HepG2 (cell line): Measurements from ENCODE around the gene KCTD14. TPM values are rescaled to one million over a fixed set of nuclear protein-coding genes. Genes with fewer than 3 reads are reported as not detected.

Source experiments
- NCOA2 ChIP-seq: sonication (generic); formaldehyde crosslinking; IDR thresholded peaks from 2 replicates; pipeline ENCODE4 v1.8.0; 2022; ENCODE audit warnings: inconsistent platforms
- NR2C2 ChIP-seq: sonication (generic); formaldehyde crosslinking; IDR thresholded peaks from 2 replicates; pipeline ENCODE4 v1.4.0; 2020; ENCODE audit warnings: missing genetic modification reagents, mild to moderate bottlenecking, moderate library complexity, borderline replicate concordance
- ZNF276 ChIP-seq: sonication (generic); formaldehyde crosslinking; IDR thresholded peaks from 2 replicates; pipeline ENCODE4 v1.4.0; 2020; ENCODE audit warnings: mild to moderate bottlenecking, low read depth, missing genetic modification reagents
- ZNF674 ChIP-seq: sonication (generic); formaldehyde crosslinking; IDR thresholded peaks from 2 replicates; pipeline ENCODE4 v1.5.0; 2020; ENCODE audit warnings: low read depth, mild to moderate bottlenecking, missing genetic modification reagents
- polyA plus RNA-seq, 8 experiments: library from polyadenylated mRNA; depleted of rRNA in 3 of 8; stranded (reverse) in 7 of 8; unstranded in 1 of 8; fragments of >200 nt; fragmentation: Illumina TruSeq in 4 of 8; extraction: Trizol in 4 of 8; gene quantifications; 2 replicates each; pipeline versions ENCODE4 v1.2.1 to v1.2.3, GENCODE V29; 2011 to 2016; ENCODE audit warnings: low read depth in 4 of 8, missing spikeins in 1 of 8, mixed read lengths in 1 of 8; ENCODE audit not compliant: insufficient read depth in 1 of 8
- total RNA-seq, 5 experiments: library from RNA; depleted of rRNA; stranded (reverse); fragments of >200 nt; fragmentation: Illumina TruSeq; extraction: Trizol; gene quantifications; 2 replicates each; pipeline ENCODE4 v1.2.3, GENCODE V29; 2016; ENCODE audit warnings: low read depth in 1 of 5
- TF ChIP-seq, protein P1 (sequence below): sonication (generic); formaldehyde crosslinking; IDR thresholded peaks from 2 replicates; pipeline ENCODE4 v1.8.1; 2023; ENCODE audit warnings: mild to moderate bottlenecking, inconsistent platforms, moderate library complexity, missing genetic modification reagents, borderline replicate concordance
- TF ChIP-seq, protein P2 (sequence below), 2 experiments: sonication (generic) in 1 of 2; formaldehyde crosslinking in 1 of 2; IDR thresholded peaks; 2 replicates each; pipeline versions ENCODE4 v1.4.0 to v1.6.1; 2016 to 2020; ENCODE audit warnings: borderline replicate concordance in 1 of 2, low read depth in 1 of 2, mild to moderate bottlenecking in 1 of 2, missing genetic modification reagents in 1 of 2

Gene KCTD14
- total and polyA plus RNA-seq, 2 of the 13 experiments (the other 11 are each of a cell fraction or from before 2014, with no cell fraction given) = 10.3 to 15.6 TPM

GRCh38 chr11:78039919-78040671, 17.0 kb upstream of the KCTD14 start (continued):
- TF ChIP-seq, protein P1, sequence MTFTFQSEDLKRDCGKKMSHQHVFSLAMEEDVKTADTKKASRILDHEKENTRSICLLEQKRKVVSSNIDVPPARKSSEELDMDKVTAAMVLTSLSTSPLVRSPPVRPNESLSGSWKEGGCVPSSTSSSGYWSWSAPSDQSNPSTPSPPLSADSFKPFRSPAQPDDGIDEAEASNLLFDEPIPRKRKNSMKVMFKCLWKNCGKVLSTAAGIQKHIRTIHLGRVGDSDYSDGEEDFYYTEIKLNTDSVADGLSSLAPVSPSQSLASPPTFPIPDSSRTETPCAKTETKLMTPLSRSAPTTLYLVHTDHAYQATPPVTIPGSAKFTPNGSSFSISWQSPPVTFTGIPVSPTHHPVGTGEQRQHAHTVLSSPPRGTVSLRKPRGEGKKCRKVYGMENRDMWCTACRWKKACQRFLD (CRISPR knock-in tag) = no peak
- TF ChIP-seq, protein P2, sequence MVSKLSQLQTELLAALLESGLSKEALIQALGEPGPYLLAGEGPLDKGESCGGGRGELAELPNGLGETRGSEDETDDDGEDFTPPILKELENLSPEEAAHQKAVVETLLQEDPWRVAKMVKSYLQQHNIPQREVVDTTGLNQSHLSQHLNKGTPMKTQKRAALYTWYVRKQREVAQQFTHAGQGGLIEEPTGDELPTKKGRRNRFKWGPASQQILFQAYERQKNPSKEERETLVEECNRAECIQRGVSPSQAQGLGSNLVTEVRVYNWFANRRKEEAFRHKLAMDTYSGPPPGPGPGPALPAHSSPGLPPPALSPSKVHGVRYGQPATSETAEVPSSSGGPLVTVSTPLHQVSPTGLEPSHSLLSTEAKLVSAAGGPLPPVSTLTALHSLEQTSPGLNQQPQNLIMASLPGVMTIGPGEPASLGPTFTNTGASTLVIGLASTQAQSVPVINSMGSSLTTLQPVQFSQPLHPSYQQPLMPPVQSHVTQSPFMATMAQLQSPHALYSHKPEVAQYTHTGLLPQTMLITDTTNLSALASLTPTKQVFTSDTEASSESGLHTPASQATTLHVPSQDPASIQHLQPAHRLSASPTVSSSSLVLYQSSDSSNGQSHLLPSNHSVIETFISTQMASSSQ (IDR thresholded peaks at IDR 0.05; ENCODE audit: low read depth) = no peak
- TF ChIP-seq, protein P2 (CRISPR knock-in tag; IDR thresholded peaks at IDR 0.05; ENCODE audit: borderline replicate concordance) = no peak
- no peak for TF ChIP-seq ZNF276 (CRISPR knock-in tag)
- no peak for TF ChIP-seq ZNF674 (CRISPR knock-in tag)
- peak; percentile 61; the same call in 1 of the 2 replicates for TF ChIP-seq NCOA2
- TF ChIP-seq NR2C2 = no peak
